HepG2 (cell line): ENCODE results near the gene CHEK2. TPM values are rescaled to one million over a fixed set of nuclear protein-coding genes. Genes with fewer than 3 reads are reported as not detected.

Experiments
- ATF4 ChIP-seq, 2 experiments: fragments of 450-650 bp in 1 of 2; sonication (generic) in 1 of 2; formaldehyde crosslinking; IDR thresholded peaks; 2 replicates each; pipeline versions ENCODE4 v1.5.0 to v1.8.0; 2020 to 2022; ENCODE audit warnings: mild to moderate bottlenecking in 1 of 2, missing genetic modification reagents in 1 of 2
- CENPT ChIP-seq: sonication (generic); formaldehyde crosslinking; IDR thresholded peaks from 2 replicates; pipeline ENCODE4 v1.8.0; 2022; ENCODE audit warnings: low read depth, mild to moderate bottlenecking, moderate library complexity, missing genetic modification reagents
- HNF1A ChIP-seq, 2 experiments: sonication (generic) in 1 of 2; formaldehyde crosslinking in 1 of 2; IDR thresholded peaks; 2 replicates each; pipeline versions ENCODE4 v1.4.0 to v1.6.1; 2016 to 2020; ENCODE audit warnings: borderline replicate concordance in 1 of 2, low read depth in 1 of 2, mild to moderate bottlenecking in 1 of 2, missing genetic modification reagents in 1 of 2
- MED13 ChIP-seq: sonication (generic); formaldehyde crosslinking; IDR thresholded peaks from 2 replicates; pipeline ENCODE4 v1.5.0; 2020; ENCODE audit warnings: missing genetic modification reagents
- NCOA2 ChIP-seq: sonication (generic); formaldehyde crosslinking; IDR thresholded peaks from 2 replicates; pipeline ENCODE4 v1.8.0; 2022; ENCODE audit warnings: inconsistent platforms
- NCOR1 ChIP-seq: fragments of 200-600 bp; sonication (generic); IDR thresholded peaks from 2 replicates; pipeline ENCODE4 v1.7.0; 2017; ENCODE audit warnings: antibody characterized with exemption, low read length, borderline replicate concordance
- PHF21A ChIP-seq: sonication (generic); formaldehyde crosslinking; IDR thresholded peaks from 2 replicates; pipeline ENCODE4 v1.5.0; 2020; ENCODE audit warnings: mild to moderate bottlenecking, missing genetic modification reagents
- RBM22 ChIP-seq: fragments of 200-400 bp; formaldehyde crosslinking; optimal IDR thresholded peaks from 2 replicates; pipeline ENCODE3; 2017; ENCODE audit warnings: mild to moderate bottlenecking, low read length, moderate library complexity
- SP2 ChIP-seq: sonication (generic); formaldehyde crosslinking; IDR thresholded peaks from 2 replicates; pipeline ENCODE4 v1.5.1; 2020; ENCODE audit warnings: mild to moderate bottlenecking, missing genetic modification reagents
- SPEN ChIP-seq: sonication (generic); formaldehyde crosslinking; IDR thresholded peaks from 2 replicates; pipeline ENCODE4 v1.5.1; 2020; ENCODE audit warnings: low read depth, mild to moderate bottlenecking, missing genetic modification reagents
- TSC22D2 ChIP-seq: sonication (generic); formaldehyde crosslinking; IDR thresholded peaks from 2 replicates; pipeline ENCODE4 v1.5.1; 2020; ENCODE audit warnings: missing genetic modification reagents, mild to moderate bottlenecking, borderline replicate concordance
- ZBTB7A ChIP-seq: sonication (generic); formaldehyde crosslinking; IDR thresholded peaks from 2 replicates; pipeline ENCODE4 v1.8.0; 2022; ENCODE audit warnings: mild to moderate bottlenecking, missing genetic modification reagents
- ZEB1 ChIP-seq: IDR thresholded peaks from 2 replicates; pipeline ENCODE4 v1.6.1; 2012; ENCODE audit warnings: mild to moderate bottlenecking, low read depth, inconsistent platforms; ENCODE audit not compliant: insufficient replicate concordance
- ZMYM4 ChIP-seq: sonication (generic); formaldehyde crosslinking; IDR thresholded peaks from 2 replicates; pipeline ENCODE4 v1.8.1; 2023; ENCODE audit warnings: mild to moderate bottlenecking, missing genetic modification reagents
- ZNF256 ChIP-seq: sonication (generic); formaldehyde crosslinking; conservative IDR thresholded peaks from 2 replicates; pipeline ENCODE4 v1.4.0; 2020; ENCODE audit warnings: missing genetic modification reagents
- ZNF772 ChIP-seq: sonication (generic); formaldehyde crosslinking; IDR thresholded peaks from 2 replicates; pipeline ENCODE4 v1.5.0; 2020; ENCODE audit warnings: mild to moderate bottlenecking, missing genetic modification reagents
- ZNF777 ChIP-seq: sonication (generic); formaldehyde crosslinking; IDR thresholded peaks from 2 replicates; pipeline ENCODE4 v1.4.0; 2020; ENCODE audit warnings: missing genetic modification reagents
- ZNF816 ChIP-seq: sonication (generic); formaldehyde crosslinking; IDR thresholded peaks from 2 replicates; pipeline ENCODE4 v1.8.0; 2022; ENCODE audit warnings: missing genetic modification reagents, mild to moderate bottlenecking, borderline replicate concordance
- polyA plus RNA-seq, 8 experiments: library from polyadenylated mRNA; depleted of rRNA in 3 of 8; stranded (reverse) in 7 of 8; unstranded in 1 of 8; fragments of >200 nt; fragmentation: Illumina TruSeq in 4 of 8; extraction: Trizol in 4 of 8; gene quantifications; 2 replicates each; pipeline versions ENCODE4 v1.2.1 to v1.2.3, GENCODE V29; 2011 to 2016; ENCODE audit warnings: low read depth in 4 of 8, missing spikeins in 1 of 8, mixed read lengths in 1 of 8; ENCODE audit not compliant: insufficient read depth in 1 of 8
- total RNA-seq, 5 experiments: library from RNA; depleted of rRNA; stranded (reverse); fragments of >200 nt; fragmentation: Illumina TruSeq; extraction: Trizol; gene quantifications; 2 replicates each; pipeline ENCODE4 v1.2.3, GENCODE V29; 2016; ENCODE audit warnings: low read depth in 1 of 5
- TF ChIP-seq, protein P1 (sequence below): sonication (generic); formaldehyde crosslinking; IDR thresholded peaks from 2 replicates; pipeline ENCODE4 v1.8.1; 2023; ENCODE audit warnings: missing genetic modification reagents, mild to moderate bottlenecking, borderline replicate concordance
- TF ChIP-seq, protein P2 (sequence below): sonication (generic); formaldehyde crosslinking; IDR thresholded peaks from 2 replicates; pipeline ENCODE4 v1.4.0; 2020; ENCODE audit warnings: mild to moderate bottlenecking, low read depth, missing genetic modification reagents
- TF ChIP-seq, protein P3 (sequence below): sonication (generic); formaldehyde crosslinking; IDR thresholded peaks from 2 replicates; pipeline ENCODE4 v1.4.0; 2020; ENCODE audit warnings: mild to moderate bottlenecking, missing genetic modification reagents

Gene CHEK2
- total and polyA plus RNA-seq, 2 of the 13 experiments (the other 11 are each of a cell fraction or from before 2014, with no cell fraction given), result 27.0 to 40.5 TPM

DNA sequence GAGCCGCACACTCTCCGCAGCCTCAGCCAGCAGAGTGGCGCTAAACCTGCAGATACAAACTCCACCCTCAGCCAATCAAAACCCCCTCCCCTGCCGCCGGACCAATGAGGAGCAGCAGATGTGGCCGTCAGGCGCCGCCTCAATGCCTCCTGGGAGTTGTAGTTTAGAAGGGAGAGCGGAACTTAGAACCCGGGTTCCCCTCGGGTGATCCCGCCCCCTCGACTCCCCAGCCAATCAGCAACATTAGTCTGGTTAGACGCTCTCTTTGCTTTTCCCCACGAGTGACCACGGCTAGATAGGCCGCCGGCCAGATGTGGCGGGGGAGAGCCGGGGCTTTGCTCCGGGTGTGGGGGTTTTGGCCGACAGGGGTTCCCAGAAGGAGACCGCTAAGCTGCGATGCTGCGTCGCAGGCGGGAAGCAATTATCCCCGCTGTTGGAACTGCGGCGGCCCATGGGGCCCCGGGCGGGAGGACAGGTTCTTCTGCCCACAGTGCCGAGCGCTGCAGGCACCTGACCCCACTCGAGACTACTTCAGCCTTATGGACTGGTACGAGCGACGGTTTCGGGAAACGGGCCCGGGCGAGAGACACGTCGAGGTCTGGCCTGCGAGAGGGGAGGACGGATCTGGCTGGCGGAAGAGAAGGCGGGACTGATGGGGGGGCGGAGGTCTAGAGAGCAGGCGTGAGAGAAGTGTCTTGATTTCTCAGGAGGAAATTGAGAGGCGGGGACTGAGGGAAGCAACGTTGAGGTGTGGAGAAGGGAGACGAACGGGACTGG lies at the start of gene CHEK2, which contains the start of gene HSCB (continued):
- TF ChIP-seq, protein P1, sequence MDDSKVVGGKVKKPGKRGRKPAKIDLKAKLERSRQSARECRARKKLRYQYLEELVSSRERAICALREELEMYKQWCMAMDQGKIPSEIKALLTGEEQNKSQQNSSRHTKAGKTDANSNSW (CRISPR knock-in tag), result 0 out of 2 replicates have a peak, but pooled peaks have one; percentile 30
- TF ChIP-seq SP2 (CRISPR knock-in tag), result peak; percentile 90
- no peak; the same call in 1 of the 2 replicates for TF ChIP-seq MED13 (CRISPR knock-in tag)
- no peak for TF ChIP-seq CENPT (CRISPR knock-in tag)
- peak; percentile 88 for TF ChIP-seq ZNF777 (CRISPR knock-in tag)
- no peak for TF ChIP-seq NCOA2
- TF ChIP-seq ZEB1, result no peak
- TF ChIP-seq TSC22D2, result no peak
- no peak for TF ChIP-seq HNF1A (IDR thresholded peaks at IDR 0.05; ENCODE audit: low read depth)
- TF ChIP-seq HNF1A (CRISPR knock-in tag; IDR thresholded peaks at IDR 0.05; ENCODE audit: borderline replicate concordance), result peak; percentile 38; the same call in 1 of the 2 replicates
- peak; percentile 78 for TF ChIP-seq PHF21A (CRISPR knock-in tag)
- TF ChIP-seq, protein P2, sequence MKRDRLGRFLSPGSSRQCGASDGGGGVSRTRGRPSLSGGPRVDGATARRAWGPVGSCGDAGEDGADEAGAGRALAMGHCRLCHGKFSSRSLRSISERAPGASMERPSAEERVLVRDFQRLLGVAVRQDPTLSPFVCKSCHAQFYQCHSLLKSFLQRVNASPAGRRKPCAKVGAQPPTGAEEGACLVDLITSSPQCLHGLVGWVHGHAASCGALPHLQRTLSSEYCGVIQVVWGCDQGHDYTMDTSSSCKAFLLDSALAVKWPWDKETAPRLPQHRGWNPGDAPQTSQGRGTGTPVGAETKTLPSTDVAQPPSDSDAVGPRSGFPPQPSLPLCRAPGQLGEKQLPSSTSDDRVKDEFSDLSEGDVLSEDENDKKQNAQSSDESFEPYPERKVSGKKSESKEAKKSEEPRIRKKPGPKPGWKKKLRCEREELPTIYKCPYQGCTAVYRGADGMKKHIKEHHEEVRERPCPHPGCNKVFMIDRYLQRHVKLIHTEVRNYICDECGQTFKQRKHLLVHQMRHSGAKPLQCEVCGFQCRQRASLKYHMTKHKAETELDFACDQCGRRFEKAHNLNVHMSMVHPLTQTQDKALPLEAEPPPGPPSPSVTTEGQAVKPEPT (CRISPR knock-in tag), result peak; percentile 53; the same call in 1 of the 2 replicates
- no peak for TF ChIP-seq NCOR1
- peak; percentile 52; the same call in 1 of the 2 replicates for TF ChIP-seq SPEN (CRISPR knock-in tag)
- no peak; a peak in 1 of 4 replicates for TF ChIP-seq ATF4 (CRISPR knock-in tag; IDR thresholded peaks at IDR 0.05)
- peak; percentile 24; the same call in 1 of the 2 replicates for TF ChIP-seq ZNF816 (CRISPR knock-in tag)
- TF ChIP-seq, protein P3, sequence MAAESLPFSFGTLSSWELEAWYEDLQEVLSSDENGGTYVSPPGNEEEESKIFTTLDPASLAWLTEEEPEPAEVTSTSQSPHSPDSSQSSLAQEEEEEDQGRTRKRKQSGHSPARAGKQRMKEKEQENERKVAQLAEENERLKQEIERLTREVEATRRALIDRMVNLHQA, result no peak
- 0 out of 2 replicates have a peak, but pooled peaks have one; percentile 8 for TF ChIP-seq ZBTB7A (CRISPR knock-in tag)
- no peak for TF ChIP-seq ZNF256 (CRISPR knock-in tag)
- TF ChIP-seq ZMYM4 (CRISPR knock-in tag), result peak; percentile 68
- TF ChIP-seq ZNF772 (CRISPR knock-in tag), result no peak; the same call in 1 of the 2 replicates
- no peak for TF ChIP-seq RBM22
